Stimulated activated CD4-positive, alpha-beta T cell treated with anti-CD3 and anti-CD28 coated beads, Interleukin-1b, Interleukin-23, amount 100 ng/mL, for 48 hours (primary cell): Measurements from ENCODE around the gene KCTD1.

ENCODE experiments used
- DNase-seq: peaks from one replicate; pipeline ENCODE4 v3.0.0-alpha.2; 2020

Gene KCTD1

DNA sequence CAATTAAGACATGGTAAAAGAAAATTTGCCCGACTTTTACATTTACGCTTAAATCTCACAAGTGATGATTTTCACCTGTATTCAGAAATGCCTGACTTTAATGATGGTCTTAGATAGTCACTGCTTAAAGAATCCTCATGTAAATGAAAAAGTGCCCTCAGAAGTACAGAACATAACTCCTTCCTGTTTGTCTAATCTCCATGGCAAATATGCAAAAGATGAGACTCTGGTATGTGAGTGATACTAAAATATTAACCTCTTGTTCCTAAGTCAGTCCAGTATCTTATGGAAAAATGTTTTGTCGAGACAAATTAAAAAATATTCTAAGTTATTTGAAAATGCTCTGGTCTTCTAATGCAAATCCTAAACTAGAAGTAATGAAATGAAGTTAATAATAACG, 29.2 kb downstream of the KCTD1 start:
- DNase-seq = no peak

GRCh38 chr18:26516964-26517363, 31.4 kb downstream of the KCTD1 start:
- DNase-seq = no peak

DNA sequence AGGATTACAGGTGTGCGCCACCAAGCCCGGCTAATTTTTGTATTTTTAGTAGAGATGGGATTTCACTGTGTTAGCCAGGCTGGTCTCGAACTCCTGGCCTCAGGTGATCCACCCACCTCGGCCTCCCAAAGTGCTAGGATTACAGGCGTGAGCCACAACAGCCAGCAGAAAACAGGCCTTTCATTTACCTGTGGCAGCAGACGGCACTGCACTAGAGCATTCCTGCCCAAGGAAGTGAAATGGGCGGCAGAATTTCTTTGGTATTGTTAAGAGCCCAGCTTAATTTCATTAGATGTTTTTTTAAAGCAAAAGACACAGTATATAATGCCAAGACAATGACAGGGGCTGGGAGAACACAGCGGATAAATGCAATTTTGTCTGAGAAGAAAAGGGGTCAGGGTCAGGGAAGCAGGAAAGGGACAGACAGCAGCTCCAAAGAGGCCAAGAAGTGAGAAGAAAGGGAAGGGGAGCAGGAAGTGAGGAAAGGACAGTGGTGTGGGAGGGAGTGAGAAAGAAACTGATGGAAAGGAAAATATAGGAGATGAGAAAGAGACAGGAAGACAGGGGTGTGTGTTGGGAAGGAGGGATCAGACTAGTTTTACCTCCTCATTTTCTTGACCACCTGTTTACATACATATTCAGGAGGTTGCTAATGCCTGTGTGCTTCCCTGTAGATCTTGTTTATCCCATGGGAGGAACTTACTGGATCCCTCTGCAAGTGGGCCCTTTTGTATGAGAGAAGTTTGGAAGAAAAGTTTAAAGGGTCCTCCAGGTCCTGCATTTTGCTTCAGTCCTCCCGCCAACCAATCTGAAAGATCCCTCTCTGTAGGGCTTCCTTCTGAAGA, 32.5 kb downstream of the KCTD1 start:
- DNase-seq = no peak

DNA sequence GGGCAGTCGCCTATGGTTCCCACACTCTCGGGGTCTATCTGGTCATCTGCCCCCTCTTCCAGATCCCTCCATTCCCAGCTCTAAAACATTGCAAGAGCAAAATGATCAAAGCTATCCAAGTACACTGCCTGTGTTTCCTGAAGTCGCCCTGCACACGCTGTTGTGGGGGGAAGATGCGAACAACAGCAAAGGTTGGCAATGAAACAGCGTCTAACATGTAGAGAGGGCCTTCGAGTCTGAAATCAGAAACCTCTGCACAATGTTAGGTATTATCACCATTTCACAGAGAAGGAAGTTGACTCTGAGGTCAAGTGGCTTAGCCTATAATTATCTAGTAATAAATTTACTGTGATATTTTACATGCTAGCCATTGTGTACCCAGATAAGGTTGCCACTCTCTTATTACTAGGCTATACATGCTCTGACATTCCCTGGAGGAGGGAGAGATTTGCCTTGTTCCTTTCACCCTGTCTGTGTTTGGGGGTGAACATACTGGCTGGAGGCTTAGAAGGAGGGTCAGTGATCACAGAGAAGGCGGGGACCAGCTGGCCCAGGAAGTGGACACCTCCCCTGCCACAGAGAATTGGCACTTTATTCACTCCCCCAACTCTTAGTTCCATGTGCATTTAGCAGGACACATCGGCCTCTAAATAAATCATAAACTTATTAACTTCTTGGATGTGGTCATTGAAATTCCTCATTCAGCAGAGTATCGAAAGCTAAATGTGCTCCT, 36.8 kb downstream of the KCTD1 start:
- DNase-seq = no peak

DNA sequence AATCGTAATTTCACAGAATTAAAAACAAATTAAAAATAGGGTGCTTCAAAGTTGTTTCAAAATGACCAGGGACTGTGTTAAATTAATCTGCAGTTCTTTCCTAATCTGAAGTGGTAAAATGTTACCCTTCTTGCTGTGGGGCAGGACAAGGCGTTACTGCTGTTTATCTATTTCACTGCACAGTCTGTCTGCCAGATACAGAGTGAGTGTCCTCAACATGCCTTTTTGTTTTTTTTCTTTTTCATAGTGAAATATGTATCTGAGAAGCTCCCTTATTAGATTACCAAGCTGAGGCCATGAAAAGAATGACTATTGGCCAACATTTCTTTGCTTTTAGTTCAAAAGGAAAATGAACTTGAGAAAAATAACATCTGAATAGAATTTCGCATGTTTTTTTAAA, 38.0 kb downstream of the KCTD1 start:
- no peak for DNase-seq

- DNase-seq = no peak
Observed at GRCh38 chr18:26506012-26506411, 42.3 kb downstream of the KCTD1 start.

DNA sequence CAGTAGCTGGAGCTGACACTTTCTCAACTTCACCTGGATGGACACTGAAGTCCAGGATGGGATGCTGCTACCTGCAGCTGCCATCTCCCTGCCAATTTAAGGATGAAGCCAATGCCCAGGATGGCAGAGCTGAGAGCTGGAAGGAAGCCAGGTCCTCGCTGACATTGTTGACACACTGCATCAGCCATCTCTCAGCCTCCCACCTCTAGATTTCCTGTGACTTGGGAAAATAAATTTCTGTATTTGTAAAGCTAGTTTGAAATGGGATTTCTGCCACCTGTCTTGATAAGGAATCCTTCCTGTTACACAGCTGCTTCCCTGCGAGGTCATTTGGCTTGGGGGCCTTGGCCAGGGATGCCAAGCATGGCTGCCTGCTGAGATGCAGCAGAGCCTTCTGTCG, 43.5 kb downstream of the KCTD1 start:
- no peak for DNase-seq

DNA sequence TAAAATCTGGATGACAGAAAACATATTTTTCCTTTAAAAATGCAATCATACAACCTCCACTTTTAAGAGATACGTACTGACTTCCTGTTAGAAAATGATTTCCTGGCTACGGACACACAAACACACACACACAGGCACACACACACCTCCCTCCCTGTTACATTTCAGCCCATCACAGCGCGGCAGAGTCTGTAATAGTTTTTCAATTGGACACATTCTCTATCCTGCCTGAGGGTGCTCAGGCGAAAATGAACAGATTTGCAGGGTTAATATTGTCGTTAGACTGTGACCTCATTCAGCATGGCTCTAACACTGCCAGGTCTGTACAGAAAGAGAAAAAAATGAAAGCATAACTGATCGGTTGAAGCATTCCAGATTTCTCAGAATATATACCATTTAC, 45.0 kb downstream of the KCTD1 start:
- DNase-seq = no peak

GRCh38 chr18:26502823-26503222, 45.5 kb downstream of the KCTD1 start:
- no peak for DNase-seq

DNA sequence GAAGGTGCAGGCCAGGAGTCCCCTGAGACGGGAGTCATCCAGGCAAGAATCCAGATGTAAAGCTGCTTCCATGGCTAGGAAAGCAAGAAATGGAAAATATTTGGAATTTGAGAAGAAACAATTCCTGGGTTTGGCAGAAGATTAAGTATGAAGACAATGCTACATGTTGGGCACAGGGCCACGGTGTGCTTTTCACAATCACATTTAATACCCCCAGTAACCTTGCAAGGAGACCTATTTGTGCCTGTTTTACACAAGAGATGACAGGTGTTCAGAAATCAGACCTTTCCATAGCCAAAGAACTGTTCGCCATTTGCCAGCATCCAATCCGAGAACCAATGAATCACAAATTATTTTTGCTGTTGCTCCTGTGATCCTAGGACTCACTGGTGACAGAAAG, 50.5 kb downstream of the KCTD1 start:
- DNase-seq = no peak

DNA sequence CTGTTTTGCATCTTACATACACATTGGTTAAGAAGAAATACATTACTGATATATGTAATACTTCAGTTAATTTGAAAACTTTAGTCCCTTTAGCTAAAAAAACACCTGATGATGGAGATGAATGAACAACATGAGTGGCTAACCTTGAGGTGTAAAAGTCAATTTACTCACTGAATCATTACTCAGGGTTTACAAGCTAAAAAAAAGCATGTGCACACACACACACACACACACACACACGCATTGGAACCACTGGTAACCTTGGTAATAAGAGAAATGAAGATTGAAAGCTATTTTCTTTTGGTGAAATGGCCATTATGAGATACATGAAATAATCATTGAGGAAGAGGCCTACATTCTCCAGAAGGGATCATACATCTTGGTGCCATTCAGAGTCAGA, 51.8 kb downstream of the KCTD1 start:
- DNase-seq = no peak

- DNase-seq = no peak
Observed at GRCh38 chr18:26495287-26495686, 53.1 kb downstream of the KCTD1 start.

GRCh38 chr18:26493021-26493420, 55.3 kb downstream of the KCTD1 start:
- DNase-seq = no peak

DNA sequence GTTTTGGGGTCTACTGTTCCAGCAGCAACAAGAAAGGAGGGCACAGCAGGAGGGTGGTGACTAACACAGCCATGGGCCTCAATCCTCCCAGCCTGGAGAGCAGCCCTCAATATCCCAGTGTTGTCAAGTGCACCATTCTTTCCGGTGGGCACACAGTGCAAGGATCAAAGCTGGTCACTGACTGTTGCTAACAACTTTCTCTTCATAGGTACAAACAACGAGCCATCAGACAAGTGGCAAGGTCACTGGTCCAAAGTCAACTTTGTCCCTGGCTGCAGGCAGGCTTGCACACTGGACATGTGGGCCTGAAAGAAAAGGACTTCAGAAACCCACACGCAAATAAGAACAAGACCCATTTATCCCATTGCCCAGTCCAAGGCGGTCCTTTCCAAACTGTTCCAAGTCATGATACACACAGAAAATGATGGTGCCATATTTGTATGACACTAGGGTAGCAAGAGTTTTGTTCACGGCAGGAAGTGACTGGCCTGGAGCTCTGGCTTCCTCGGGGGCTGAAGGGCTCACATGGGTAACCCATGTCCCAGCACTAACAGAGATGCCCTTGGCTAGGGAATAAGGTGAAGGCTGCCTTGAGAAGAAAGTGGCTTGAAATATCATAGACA, 57.0 kb downstream of the KCTD1 start:
- DNase-seq = no peak

DNA sequence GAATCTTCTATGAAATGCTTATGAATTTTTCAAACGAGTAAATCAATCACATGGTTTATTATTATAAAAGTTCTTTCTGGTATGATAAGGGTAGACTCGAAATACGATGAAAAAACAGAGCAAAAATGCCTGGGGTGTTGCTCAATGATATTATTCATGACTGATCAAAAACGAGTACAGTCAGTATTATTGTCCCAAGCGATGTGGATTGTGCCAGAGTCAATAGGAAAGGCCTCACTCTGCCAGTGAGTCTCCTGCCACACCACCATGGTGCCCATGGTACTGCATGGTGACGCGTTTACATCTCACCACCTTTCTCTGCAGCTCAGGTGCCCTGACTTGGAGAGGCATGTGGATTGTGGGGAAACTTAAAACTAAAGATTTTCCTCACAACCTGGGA, 58.5 kb downstream of the KCTD1 start:
- no peak for DNase-seq

DNA sequence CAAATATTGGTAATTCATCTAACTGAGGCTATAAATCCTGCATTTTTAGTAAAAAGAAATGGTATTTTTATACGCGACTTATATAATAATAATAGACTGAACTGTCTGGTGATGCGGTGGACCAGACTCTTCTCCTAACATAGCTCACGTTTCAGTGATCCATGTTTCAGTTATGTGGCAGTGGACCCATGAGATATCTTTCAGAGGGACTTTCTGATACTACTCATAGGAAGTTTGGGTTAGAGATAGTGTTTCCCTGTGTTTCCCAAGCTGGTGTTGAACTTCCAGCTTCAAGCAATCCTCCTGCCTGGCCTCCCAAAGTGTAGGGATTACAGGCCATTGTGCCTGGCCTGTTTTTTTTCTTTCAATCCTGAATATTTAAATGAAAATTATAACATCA, 59.2 kb downstream of the KCTD1 start:
- no peak for DNase-seq

DNA sequence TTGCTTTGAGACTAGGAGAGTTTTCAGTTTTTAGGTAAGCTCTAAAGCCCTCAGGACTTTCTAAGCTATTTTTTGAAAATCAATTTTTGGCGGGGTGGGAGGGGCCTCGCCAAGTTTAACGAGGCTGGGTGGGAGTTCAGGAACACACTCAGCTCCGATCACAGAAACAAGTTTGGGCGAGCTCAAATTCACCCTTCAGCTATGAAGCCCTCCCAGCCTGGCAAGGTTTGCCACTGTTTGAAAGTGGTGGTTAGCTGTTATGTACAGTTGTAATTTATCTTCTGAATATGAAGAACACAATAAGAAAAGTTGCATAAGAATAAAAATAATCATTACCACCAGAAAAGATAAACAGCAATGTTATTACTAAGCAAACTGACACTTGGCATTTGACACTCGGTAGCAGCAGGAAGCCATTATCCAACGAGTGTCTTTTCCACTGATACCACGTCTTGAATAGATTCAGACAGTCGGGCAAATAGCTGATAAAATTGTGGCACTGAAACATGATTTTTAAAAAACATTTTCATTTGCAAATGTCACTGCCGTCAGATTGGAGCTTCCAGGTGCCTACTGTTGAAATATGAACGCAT, 59.8 kb downstream of the KCTD1 start:
- DNase-seq = no peak

- peak; percentile 7 for DNase-seq
Observed at GRCh38 chr18:26487437-26487836, 60.9 kb downstream of the KCTD1 start.

- no peak for DNase-seq
Observed at GRCh38 chr18:26483633-26484032, 64.7 kb downstream of the KCTD1 start.

GRCh38 chr18:26482569-26482968, 65.8 kb downstream of the KCTD1 start:
- no peak for DNase-seq

GRCh38 chr18:26480897-26481795, 67.2 kb downstream of the KCTD1 start:
- no peak for DNase-seq

- no peak for DNase-seq
Observed at GRCh38 chr18:26479681-26480079, 68.7 kb downstream of the KCTD1 start.
